Activated T-cell treated with anti-CD3 and anti-CD28 coated beads, Interleukin-2, amount 50 U/mL, for 24 hours (primary cell): ENCODE results near the gene SAMD4B.

Source experiments
- DNase-seq: peaks from one replicate; pipeline ENCODE4 v3.0.0-alpha.2; 2020
- H3K27ac Mint-ChIP-seq: 2 replicates; pipeline ENCODE4 v1.8.0; 2020; ENCODE audit warnings: mild to moderate bottlenecking, mixed read lengths
- H3K27me3 Mint-ChIP-seq: 2 replicates; pipeline ENCODE4 v1.8.0; 2020; ENCODE audit warnings: mixed read lengths
- H3K36me3 Mint-ChIP-seq: 2 replicates; pipeline ENCODE4 v1.8.0; 2020; ENCODE audit warnings: low read depth, mixed read lengths
- H3K4me1 Mint-ChIP-seq: 2 replicates; pipeline ENCODE4 v1.8.0; 2020; ENCODE audit warnings: low read depth, mixed read lengths
- H3K4me3 Mint-ChIP-seq: 2 replicates; pipeline ENCODE4 v1.8.0; 2020; ENCODE audit warnings: mild to moderate bottlenecking, moderate library complexity, mixed read lengths
- H3K9me3 Mint-ChIP-seq: 2 replicates; pipeline ENCODE4 v1.8.0; 2020; ENCODE audit warnings: mixed read lengths

Gene SAMD4B

GRCh38 chr19:39417463-39418181, 75.4 kb downstream of the SAMD4B start:
- Mint-ChIP-seq H3K27ac (peak overlapping the region; percentile 74), H3K27me3 (no peaks in the 10 kb centered on the region), H3K4me3 (no peak overlapping the region), H3K36me3 (peaks cover 62% of the 10 kb centered on the region), H3K4me1 (peaks cover 11% of the 10 kb centered on the region), H3K9me3 (no peaks in the 10 kb centered on the region)
- no peak for DNase-seq

- Mint-ChIP-seq H3K4me3 (no peak overlapping the region), H3K4me1 (peaks cover 7% of the 10 kb centered on the region), H3K27me3 (no peaks in the 10 kb centered on the region), H3K27ac (no peak overlapping the region), H3K36me3 (peaks cover 65% of the 10 kb centered on the region), H3K9me3 (no peaks in the 10 kb centered on the region)
- no peak for DNase-seq
Measured at GRCh38 chr19:39419003-39419402, 76.8 kb downstream of the SAMD4B start.

GRCh38 chr19:39420769-39421168, 78.5 kb downstream of the SAMD4B start:
- DNase-seq: no peak
- Mint-ChIP-seq H3K9me3 (no peaks in the 10 kb centered on the region), H3K27ac (no peak overlapping the region), H3K4me1 (no peaks in the 10 kb centered on the region), H3K36me3 (peaks cover 63% of the 10 kb centered on the region), H3K27me3 (no peaks in the 10 kb centered on the region), H3K4me3 (no peak overlapping the region)

GRCh38 chr19:39422020-39422419, 79.8 kb downstream of the SAMD4B start:
- no peak for DNase-seq
- H3K27ac Mint-ChIP-seq: no peak overlapping the region
- no peaks in the 10 kb centered on the region for H3K27me3 Mint-ChIP-seq
- H3K4me3 Mint-ChIP-seq: no peak overlapping the region
- H3K36me3 Mint-ChIP-seq: peaks cover 61% of the 10 kb centered on the region
- no peaks in the 10 kb centered on the region for H3K9me3 Mint-ChIP-seq
- H3K4me1 Mint-ChIP-seq: no peaks in the 10 kb centered on the region

GRCh38 chr19:39423258-39424086, 81.3 kb downstream of the SAMD4B start:
- Mint-ChIP-seq H3K4me1 (no peaks in the 10 kb centered on the region), H3K27me3 (no peaks in the 10 kb centered on the region), H3K9me3 (no peaks in the 10 kb centered on the region), H3K4me3 (no peak overlapping the region), H3K27ac (peak overlapping the region; percentile 65), H3K36me3 (peaks cover 50% of the 10 kb centered on the region)
- DNase-seq: no peak

- no peak overlapping the region for H3K27ac Mint-ChIP-seq
- H3K4me1 Mint-ChIP-seq: peaks cover 3% of the 10 kb centered on the region
- no peaks in the 10 kb centered on the region for H3K9me3 Mint-ChIP-seq
- H3K4me3 Mint-ChIP-seq: no peak overlapping the region
- peaks cover 42% of the 10 kb centered on the region for H3K36me3 Mint-ChIP-seq
- DNase-seq: no peak
- H3K27me3 Mint-ChIP-seq: no peaks in the 10 kb centered on the region
Measured at GRCh38 chr19:39424934-39425333, 82.7 kb downstream of the SAMD4B start.

GRCh38 chr19:39425744-39426143, 83.5 kb downstream of the SAMD4B start:
- Mint-ChIP-seq H3K27ac (peak overlapping the region; percentile 8), H3K27me3 (no peaks in the 10 kb centered on the region)

GRCh38 chr19:39426170-39426569, 83.9 kb downstream of the SAMD4B start:
- H3K27ac Mint-ChIP-seq: peak overlapping the region; percentile 1
- no peaks in the 10 kb centered on the region for H3K27me3 Mint-ChIP-seq
- no peaks in the 10 kb centered on the region for H3K9me3 Mint-ChIP-seq
- peaks cover 41% of the 10 kb centered on the region for H3K36me3 Mint-ChIP-seq
- no peak for DNase-seq
- H3K4me3 Mint-ChIP-seq: no peak overlapping the region
- peaks cover 13% of the 10 kb centered on the region for H3K4me1 Mint-ChIP-seq

More at GRCh38 chr19:39425744-39426143, 83.5 kb downstream of the SAMD4B start:
- H3K4me3 Mint-ChIP-seq: no peak overlapping the region
- H3K9me3 Mint-ChIP-seq: no peaks in the 10 kb centered on the region
- H3K4me1 Mint-ChIP-seq: peaks cover 9% of the 10 kb centered on the region
- no peak for DNase-seq
- H3K36me3 Mint-ChIP-seq: peaks cover 40% of the 10 kb centered on the region

GRCh38 chr19:39427707-39428106, 85.5 kb downstream of the SAMD4B start:
- peaks cover 44% of the 10 kb centered on the region for H3K36me3 Mint-ChIP-seq
- no peak for DNase-seq
- H3K4me1 Mint-ChIP-seq: peaks cover 24% of the 10 kb centered on the region
- no peak overlapping the region for H3K4me3 Mint-ChIP-seq
- H3K27me3 Mint-ChIP-seq: no peaks in the 10 kb centered on the region
- no peaks in the 10 kb centered on the region for H3K9me3 Mint-ChIP-seq
- no peak overlapping the region for H3K27ac Mint-ChIP-seq

GRCh38 chr19:39428283-39429112, 86.3 kb downstream of the SAMD4B start:
- H3K4me3 Mint-ChIP-seq: no peak overlapping the region
- H3K27me3 Mint-ChIP-seq: no peaks in the 10 kb centered on the region
- no peak for DNase-seq
- H3K9me3 Mint-ChIP-seq: no peaks in the 10 kb centered on the region
- peak overlapping the region; percentile 47 for H3K27ac Mint-ChIP-seq
- H3K4me1 Mint-ChIP-seq: peaks cover 31% of the 10 kb centered on the region
- H3K36me3 Mint-ChIP-seq: peaks cover 46% of the 10 kb centered on the region

- peaks cover 55% of the 10 kb centered on the region for H3K36me3 Mint-ChIP-seq
- peak; percentile 77 for DNase-seq
- peak overlapping the region; percentile 54 for H3K4me3 Mint-ChIP-seq
- H3K9me3 Mint-ChIP-seq: no peaks in the 10 kb centered on the region
- peak overlapping the region; percentile 97 for H3K27ac Mint-ChIP-seq
- peaks cover 48% of the 10 kb centered on the region for H3K4me1 Mint-ChIP-seq
- no peaks in the 10 kb centered on the region for H3K27me3 Mint-ChIP-seq
Measured at GRCh38 chr19:39430675-39431593, 88.7 kb downstream of the SAMD4B start.

GRCh38 chr19:39432677-39433025, 90.4 kb downstream of the SAMD4B start:
- Mint-ChIP-seq H3K4me1 (peaks cover 61% of the 10 kb centered on the region), H3K4me3 (peak overlapping the region; percentile 95), H3K27me3 (no peaks in the 10 kb centered on the region), H3K9me3 (no peaks in the 10 kb centered on the region), H3K36me3 (peaks cover 59% of the 10 kb centered on the region), H3K27ac (peak overlapping the region; percentile 99)
- DNase-seq: no peak

GRCh38 chr19:39433480-39434079, 91.4 kb downstream of the SAMD4B start:
- peak overlapping the region; percentile 99 for H3K27ac Mint-ChIP-seq
- H3K27me3 Mint-ChIP-seq: no peaks in the 10 kb centered on the region
- DNase-seq: no peak
- H3K4me3 Mint-ChIP-seq: peak overlapping the region; percentile 95
- no peaks in the 10 kb centered on the region for H3K9me3 Mint-ChIP-seq
- H3K4me1 Mint-ChIP-seq: peaks cover 61% of the 10 kb centered on the region
- peaks cover 59% of the 10 kb centered on the region for H3K36me3 Mint-ChIP-seq
